Liver (tissue), 9 donors: ENCODE data around the gene AP3M1. TPM values are rescaled to one million over a fixed set of nuclear protein-coding genes. Genes with fewer than 3 reads are reported as not detected.

Experiments used
- DNase-seq: peaks from one replicate; pipeline ENCODE4 v3.0.0-alpha.2; 2017; ENCODE audit warnings: low spot score
- H3K27ac ChIP-seq, 2 donors: one replicate each; pipeline ENCODE4 v1.7.0; 2013; ENCODE audit warnings: inconsistent platforms in 2 of 2, low read length in 2 of 2, control low read depth in 1 of 2, low read depth in 1 of 2, mild to moderate bottlenecking in 1 of 2
- H3K27me3 ChIP-seq, 4 donors: one replicate each; pipeline versions ENCODE4 v1.6.1 to v1.7.0; 2013; ENCODE audit warnings: low read length in 3 of 4, inconsistent platforms in 1 of 4, mild to moderate bottlenecking in 1 of 4, moderate library complexity in 1 of 4; ENCODE audit not compliant: control insufficient read depth in 4 of 4, insufficient read depth in 4 of 4
- H3K36me3 ChIP-seq, 4 donors: one replicate each; pipeline versions ENCODE4 v1.6.1 to v1.7.0; 2013; ENCODE audit warnings: low read length in 3 of 4, mild to moderate bottlenecking in 3 of 4, low read depth in 1 of 4, moderate library complexity in 1 of 4; ENCODE audit not compliant: control insufficient read depth in 4 of 4, insufficient read depth in 3 of 4
- H3K4me1 ChIP-seq, 4 donors: one replicate each; pipeline versions ENCODE4 v1.6.1 to v1.7.0; 2013; ENCODE audit warnings: low read length in 3 of 4, mild to moderate bottlenecking in 3 of 4, moderate library complexity in 1 of 4; ENCODE audit not compliant: control insufficient read depth in 4 of 4, insufficient read depth in 4 of 4
- H3K4me3 ChIP-seq, 3 donors: one replicate each; pipeline versions ENCODE4 v1.6.1 to v1.7.0; 2013; ENCODE audit warnings: low read length in 3 of 3, control low read depth in 1 of 3, low read depth in 1 of 3, mild to moderate bottlenecking in 1 of 3
- H3K9ac ChIP-seq, 2 donors: one replicate each; pipeline ENCODE4 v1.7.0; 2013; ENCODE audit warnings: low read length in 2 of 2, mild to moderate bottlenecking in 2 of 2, moderate library complexity in 2 of 2, control low read depth in 1 of 2, low read depth in 1 of 2
- H3K9me3 ChIP-seq, 4 donors: one replicate each; pipeline versions ENCODE4 v1.6.1 to v1.7.0; 2013; ENCODE audit warnings: low read length in 3 of 4; ENCODE audit not compliant: control insufficient read depth in 4 of 4
- ATF3 ChIP-seq: IDR thresholded peaks from 2 replicates; pipeline ENCODE4 v1.6.1; 2016; ENCODE audit warnings: antibody characterized with exemption
- CTCF ChIP-seq: fragments of 150-350 bp; IDR thresholded peaks from 2 replicates; pipeline ENCODE4 v1.5.1; 2017; ENCODE audit warnings: improper control_type of control experiment, low read depth, low read length; ENCODE audit not compliant: missing input control
- EGR1 ChIP-seq, 2 donors: IDR thresholded peaks; 2 replicates each; pipeline ENCODE4 v1.6.1; 2016 to 2018; ENCODE audit warnings: antibody characterized with exemption in 2 of 2, low read depth in 2 of 2
- FOXA2 ChIP-seq: IDR thresholded peaks from 2 replicates; pipeline ENCODE4 v1.6.1; 2016; ENCODE audit warnings: antibody characterized with exemption
- GABPA ChIP-seq, 2 donors: IDR thresholded peaks in 1 of 2; conservative IDR thresholded peaks in 1 of 2; 2 replicates each; pipeline ENCODE4 v1.6.1; 2016; ENCODE audit warnings: antibody characterized with exemption in 2 of 2, mild to moderate bottlenecking in 1 of 2, moderate library complexity in 1 of 2
- HNF4A ChIP-seq, 2 donors: conservative IDR thresholded peaks; 2 replicates each; pipeline ENCODE4 v1.6.1; 2016; ENCODE audit warnings: antibody characterized with exemption in 2 of 2, mild to moderate bottlenecking in 2 of 2
- HNF4G ChIP-seq: IDR thresholded peaks from 2 replicates; pipeline ENCODE4 v1.6.1; 2016; ENCODE audit warnings: antibody characterized with exemption
- JUND ChIP-seq, 2 donors: IDR thresholded peaks; 2 replicates each; pipeline ENCODE4 v1.6.1; 2016; ENCODE audit warnings: antibody characterized with exemption in 2 of 2
- MAX ChIP-seq: IDR thresholded peaks from 2 replicates; pipeline ENCODE4 v1.6.1; 2016; ENCODE audit warnings: antibody characterized with exemption
- RAD21 ChIP-seq, 2 donors: IDR thresholded peaks; 2 replicates each; pipeline ENCODE4 v1.6.1; 2016; ENCODE audit warnings: antibody characterized with exemption in 2 of 2, mild to moderate bottlenecking in 2 of 2
- RXRA ChIP-seq, 2 donors: IDR thresholded peaks; 2 replicates each; pipeline ENCODE4 v1.6.1; 2017 to 2018; ENCODE audit warnings: antibody characterized with exemption in 2 of 2, mild to moderate bottlenecking in 1 of 2
- SP1 ChIP-seq: IDR thresholded peaks from 2 replicates; pipeline ENCODE4 v1.6.1; 2018; ENCODE audit warnings: antibody characterized with exemption, mild to moderate bottlenecking
- TAF1 ChIP-seq: conservative IDR thresholded peaks from 2 replicates; pipeline ENCODE4 v1.6.1; 2016; ENCODE audit warnings: antibody characterized with exemption, mild to moderate bottlenecking
- YY1 ChIP-seq: IDR thresholded peaks from 2 replicates; pipeline ENCODE4 v1.6.1; 2016; ENCODE audit warnings: antibody characterized with exemption, mild to moderate bottlenecking
- WGBS: extraction: QIAGEN DNeasy Blood & Tissue Kit; methylation state at CpG from one replicate; pipeline ENCODE4 v1.1.7; 2013; 5-methylcytosine and 5-hydroxymethylcytosine counted together
- polyA plus RNA-seq, 2 donors: library from polyadenylated mRNA; stranded (reverse) in 1 of 2; unstranded in 1 of 2; fragments of 200-250 nt in 1 of 2; fragments of >200 nt in 1 of 2; fragmentation: Nextera tagmentation in 1 of 2; extraction: Ambion mirVana in 1 of 2; gene quantifications; one replicate each; pipeline versions ENCODE4 v1.2.1 to v1.2.3, GENCODE V29; 2013 to 2015
- total RNA-seq, 2 donors: library from RNA; depleted of rRNA; stranded (reverse); fragments of >200 nt; gene quantifications; one replicate each; pipeline ENCODE4 v1.2.3, GENCODE V29; 2014
- donor health status: healthy.
- donor health status: healthy.
- donor health status: healthy.
- donor health status: healthy.
- donor health status: healthy.

Gene AP3M1
- total and polyA plus RNA-seq, 4 donors, result 7.5 to 24.8 (median 16.6) TPM

- no peak for TF ChIP-seq CTCF
- no peak for TF ChIP-seq EGR1 (IDR thresholded peaks at IDR 0.05; ENCODE audit: low read depth in 2 of 2)
- TF ChIP-seq GABPA (IDR thresholded peaks at IDR 0.05 in 1 of 2, conservative IDR thresholded peaks at IDR 0.05 in 1 of 2), result no peak
- no peak for TF ChIP-seq YY1
- no peak for TF ChIP-seq JUND (IDR thresholded peaks at IDR 0.05)
- no peak for TF ChIP-seq RAD21 (IDR thresholded peaks at IDR 0.05)
- no peak for TF ChIP-seq TAF1
Observed at GRCh38 chr10:74083304-74083703, 67.3 kb downstream of the AP3M1 start (continued).

GRCh38 chr10:74081941-74082718 lies 68.5 kb downstream of the AP3M1 start:
- H3K27me3 ChIP-seq, result no peaks in the 10 kb centered on the region
- H3K27ac ChIP-seq, result peak overlapping the region in 1 of 2 donors; percentile 48
- peaks cover 4 to 22% (median 17%) of the 10 kb centered on the region in 4 donors for H3K4me1 ChIP-seq
- no peak for DNase-seq
- no peak overlapping the region for H3K4me3 ChIP-seq
- H3K9me3 ChIP-seq, result no peaks in the 10 kb centered on the region
- no peak for TF ChIP-seq ATF3
- peak; percentile 65 to 79 for TF ChIP-seq RXRA (IDR thresholded peaks at IDR 0.05)
- peak; percentile 52 for TF ChIP-seq SP1
- TF ChIP-seq FOXA2, result no peak
- TF ChIP-seq YY1, result peak; percentile 36
- no peak for TF ChIP-seq HNF4G
- TF ChIP-seq GABPA (IDR thresholded peaks at IDR 0.05 in 1 of 2, conservative IDR thresholded peaks at IDR 0.05 in 1 of 2), result no peak
- no peak for TF ChIP-seq EGR1 (IDR thresholded peaks at IDR 0.05; ENCODE audit: low read depth in 2 of 2)
- TF ChIP-seq HNF4A (conservative IDR thresholded peaks at IDR 0.05), result peak; percentile 31 to 51
- no peak overlapping the region for H3K9ac ChIP-seq
- H3K36me3 ChIP-seq, result peaks cover 0 to 4% (median 0%) of the 10 kb centered on the region in 4 donors
- WGBS, result 41% methylated on average over 5 of the region's 5 CpGs

GRCh38 chr10:74081192-74081803 lies 69.3 kb downstream of the AP3M1 start:
- Histone ChIP-seq H3K4me1 (peaks cover 4 to 22% (median 17%) of the 10 kb centered on the region in 4 donors), H3K4me3 (no peak overlapping the region), H3K27ac (no peak overlapping the region), H3K27me3 (no peaks in the 10 kb centered on the region), H3K9me3 (no peaks in the 10 kb centered on the region), H3K36me3 (peaks cover 0 to 4% (median 0%) of the 10 kb centered on the region in 4 donors), H3K9ac (no peak overlapping the region)
- TF ChIP-seq SP1, result no peak
- peak; percentile 18 for TF ChIP-seq YY1
- peak; percentile 12 to 33 for TF ChIP-seq RXRA (IDR thresholded peaks at IDR 0.05)
- TF ChIP-seq RAD21 (IDR thresholded peaks at IDR 0.05), result peak; percentile 86 to 91
- no peak for TF ChIP-seq MAX
- peak; percentile 43 to 59 for TF ChIP-seq HNF4A (conservative IDR thresholded peaks at IDR 0.05)
- TF ChIP-seq HNF4G, result peak; percentile 24
- TF ChIP-seq CTCF, result peak; percentile 62
- peak; percentile 42 for DNase-seq
- WGBS, result 53% methylated on average over 4 of the region's 4 CpGs
